Measurements from ENCODE around the gene SLC35B3.

DNA sequence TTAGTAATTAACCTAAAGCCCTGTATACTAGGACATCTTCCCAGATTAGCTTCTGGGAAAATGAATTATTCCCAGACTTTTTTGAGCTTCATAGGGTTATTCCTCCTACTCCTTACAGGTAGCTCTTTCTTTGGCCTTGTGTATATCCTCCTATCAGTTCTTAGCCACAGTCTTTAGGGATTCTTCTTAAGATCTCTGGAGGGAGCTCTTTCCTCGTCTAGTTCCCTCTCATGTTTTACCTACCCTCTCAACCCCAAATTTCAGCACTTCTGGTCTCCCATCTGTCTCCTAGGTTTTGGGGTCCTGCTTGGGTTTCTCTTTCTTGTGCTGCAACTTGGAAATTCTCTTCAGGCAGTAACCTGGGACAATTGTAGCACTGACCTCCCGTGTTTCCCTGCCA is 46.4 kb upstream of the SLC35B3 start:
- TF ChIP-seq POLR2AphosphoS5 (IDR thresholded peaks at IDR 0.05; ENCODE audit: low read depth, low read length) (no peak), POLR2A (IDR thresholded peaks at IDR 0.05; ENCODE audit: low read depth, low read length) (no peak), TAF1 (IDR thresholded peaks at IDR 0.05; ENCODE audit: borderline replicate concordance, low read depth, low read length) (no peak)

Data from GM12892 (cell line).